Bronchial epithelial cell (primary cell): ENCODE data around the gene EFNA2. TPM values are rescaled to one million over a fixed set of nuclear protein-coding genes. Genes with fewer than 3 reads are reported as not detected.
A peak's percentile ranks its signal among the peaks of the same experiment; 100 is the strongest.

Source experiments
- DNase-seq: peaks from one replicate; pipeline ENCODE4 v3.0.0-alpha.2; 2010; ENCODE audit warnings: low read depth
- FAIRE-seq: peaks from 2 replicates; lab custom pipeline; 2011; peaks lifted over from hg19 to GRCh38; lab: Jason Lieb, UNC
- H3K27me3 ChIP-seq: 2 replicates; pipeline ENCODE4 v1.5.1; 2011; ENCODE audit warnings: low read length; ENCODE audit not compliant: control insufficient read depth, insufficient read depth
- H3K36me3 ChIP-seq: 2 replicates; pipeline ENCODE4 v1.5.1; 2011; ENCODE audit warnings: low read length; ENCODE audit not compliant: control insufficient read depth, insufficient read depth
- H3K4me3 ChIP-seq: 2 replicates; pipeline ENCODE4 v1.5.1; 2011; ENCODE audit warnings: mild to moderate bottlenecking, low read depth, low read length, control low read depth
- CTCF ChIP-seq: IDR thresholded peaks from 2 replicates; pipeline ENCODE4 v1.5.1; 2011; ENCODE audit warnings: mild to moderate bottlenecking, moderate library complexity, low read length, control low read depth, inconsistent platforms; ENCODE audit not compliant: insufficient read depth, severe bottlenecking
- total RNA-seq: library from RNA; depleted of rRNA; stranded (reverse); fragments of >200 nt; gene quantifications from 2 replicates; pipeline ENCODE4 v1.2.1, GENCODE V29; 2014

EFNA2 gene
- total RNA-seq, 1 donor from 2014 or later = not detected

- DNase-seq = no peak
- FAIRE-seq = no peak
- no peak for TF ChIP-seq CTCF
- Histone ChIP-seq H3K4me3 (no peak overlapping the region), H3K36me3 (peaks cover 5% of the 10 kb centered on the region), H3K27me3 (no peaks in the 10 kb centered on the region)
Observed at GRCh38 chr19:1239420-1239795, 46.3 kb upstream of the EFNA2 start.

DNA sequence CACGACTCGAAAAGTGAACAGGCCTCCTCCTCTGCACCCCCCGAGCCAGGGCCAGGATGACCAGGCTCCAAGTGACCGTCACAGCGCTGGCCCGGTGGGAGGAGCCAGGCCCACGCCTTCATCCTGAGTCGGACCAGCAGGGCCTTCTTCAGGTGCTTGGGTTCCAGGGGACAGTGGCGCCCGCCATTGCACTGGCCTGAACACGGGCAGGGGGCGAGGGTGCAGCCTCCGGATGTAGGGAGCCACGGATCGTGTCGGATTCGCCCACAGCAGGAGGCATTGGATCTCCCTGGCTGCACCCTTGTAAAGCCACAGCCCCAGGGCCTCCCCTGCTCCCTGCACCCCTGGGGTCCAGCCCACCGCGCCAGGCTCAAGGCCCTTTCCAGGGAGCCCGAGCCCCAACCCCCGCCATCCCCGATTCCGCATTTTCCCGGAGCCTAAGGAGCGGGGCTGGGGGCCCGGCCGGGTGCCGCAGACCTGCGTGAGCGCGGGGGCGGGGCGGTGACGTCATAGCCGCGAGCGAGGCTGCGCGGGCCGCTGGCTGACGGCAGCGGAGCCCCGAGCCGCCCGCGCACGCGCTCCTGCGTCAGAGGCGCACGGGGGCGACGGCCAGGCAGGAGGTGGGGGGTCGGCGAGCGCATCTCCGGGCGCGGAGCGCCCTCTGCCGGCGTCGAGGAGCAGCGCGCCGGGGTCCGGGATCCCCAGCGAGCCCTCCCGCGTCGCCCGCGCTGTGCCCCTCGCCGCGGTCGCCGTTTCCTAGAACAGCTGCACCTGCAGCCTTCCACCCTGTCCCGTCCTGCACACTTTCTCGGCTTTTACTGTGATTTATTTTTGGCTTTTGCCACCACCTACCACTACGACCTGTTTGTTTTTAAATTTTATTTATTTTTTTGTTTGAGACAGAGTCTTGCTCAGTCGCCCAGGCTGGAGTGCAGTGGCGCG, 45.6 kb upstream of the EFNA2 start:
- H3K4me3 ChIP-seq = peak overlapping the region; percentile 31
- no peak for FAIRE-seq

GRCh38 chr19:1240925-1241324, 44.7 kb upstream of the EFNA2 start:
- FAIRE-seq (no peak), DNase-seq (no peak)
- Histone ChIP-seq H3K27me3 (no peaks in the 10 kb centered on the region), H3K36me3 (peaks cover 3% of the 10 kb centered on the region), H3K4me3 (peak overlapping the region; percentile 31)
- TF ChIP-seq CTCF = no peak

More for the DNA sequence above, 45.6 kb upstream of the EFNA2 start:
- peak; percentile 81 for TF ChIP-seq CTCF
- H3K36me3 ChIP-seq = peaks cover 5% of the 10 kb centered on the region
- H3K27me3 ChIP-seq = no peaks in the 10 kb centered on the region
- peak; percentile 64 for DNase-seq

GRCh38 chr19:1241417-1242095, 44.1 kb upstream of the EFNA2 start, which contains the start of gene ATP5F1D:
TSS of gene ATP5F1D (plus strand) at chr19:1241751. CDS start at chr19:1241851, 100 bp downstream.
- TF ChIP-seq CTCF = no peak
- DNase-seq (peak; percentile 81), FAIRE-seq (no peak)

GRCh38 chr19:1243768-1244692, 41.6 kb upstream of the EFNA2 start:
- FAIRE-seq (no peak), DNase-seq (peak; percentile 57)
- Histone ChIP-seq H3K27me3 (no peaks in the 10 kb centered on the region), H3K36me3 (peaks cover 3% of the 10 kb centered on the region), H3K4me3 (no peak overlapping the region)
- peak; percentile 100 for TF ChIP-seq CTCF

More at GRCh38 chr19:1241417-1242095, 44.1 kb upstream of the EFNA2 start, which contains the start of gene ATP5F1D:
- peak within 1 kb of the TSS; percentile 62 for H3K4me3 ChIP-seq
- H3K27me3 ChIP-seq = no peaks in the 10 kb centered on the region
- peaks cover 3% of the 10 kb centered on the region for H3K36me3 ChIP-seq
